Brain pericyte (primary cell): Measurements from ENCODE around the gene TRPM1.

Source experiments
- DNase-seq: peaks from one replicate; pipeline ENCODE4 v3.0.0-alpha.2; 2012; ENCODE audit warnings: low read depth, low spot score

Gene TRPM1

GRCh38 chr15:31020542-31020941 is 81.0 kb downstream of the TRPM1 start:
- DNase-seq = no peak

GRCh38 chr15:31019986-31020385 is 81.5 kb downstream of the TRPM1 start:
- no peak for DNase-seq

- no peak for DNase-seq
Measured at GRCh38 chr15:31017311-31017710, 84.2 kb downstream of the TRPM1 start.

- no peak for DNase-seq
Measured at GRCh38 chr15:31016446-31016915, 85.0 kb downstream of the TRPM1 start.

GRCh38 chr15:31014608-31014925 is 87.0 kb downstream of the TRPM1 start:
- DNase-seq = no peak

GRCh38 chr15:31013863-31014607 is 87.5 kb downstream of the TRPM1 start:
- DNase-seq = no peak

- DNase-seq = no peak
Measured at GRCh38 chr15:31012455-31012854, 89.1 kb downstream of the TRPM1 start.

- no peak for DNase-seq
Measured at GRCh38 chr15:31010036-31010435, 91.5 kb downstream of the TRPM1 start.

- DNase-seq = no peak
Measured at GRCh38 chr15:31005660-31006059, 95.9 kb downstream of the TRPM1 start.

GRCh38 chr15:31004220-31004733 is 97.2 kb downstream of the TRPM1 start:
- no peak for DNase-seq

GRCh38 chr15:31001702-31002101 is 99.8 kb downstream of the TRPM1 start:
- DNase-seq = no peak

- DNase-seq = no peak
Measured at GRCh38 chr15:30999729-31000128, 101.8 kb downstream of the TRPM1 start.

- DNase-seq = no peak
Measured at GRCh38 chr15:30997270-30997669, 104.3 kb downstream of the TRPM1 start.

GRCh38 chr15:30992249-30992864 is 109.2 kb downstream of the TRPM1 start:
- no peak for DNase-seq

GRCh38 chr15:30991255-30992235 is 110.0 kb downstream of the TRPM1 start, which contains the start of gene MTMR10:
TSS of gene MTMR10 (minus strand) at chr15:30991628. CDS start at chr15:30991506, 122 bp downstream.
- DNase-seq = no peak

GRCh38 chr15:30990446-30991254 is 110.9 kb downstream of the TRPM1 start:
- DNase-seq = no peak

- no peak for DNase-seq
Measured at GRCh38 chr15:30990036-30990435, 111.5 kb downstream of the TRPM1 start.

GRCh38 chr15:30985081-30985531 is 116.4 kb downstream of the TRPM1 start:
- DNase-seq = no peak

- DNase-seq = no peak
Measured at GRCh38 chr15:30984542-30984941, 117.0 kb downstream of the TRPM1 start.

- no peak for DNase-seq
Measured at GRCh38 chr15:30984118-30984517, 117.4 kb downstream of the TRPM1 start.

- DNase-seq = no peak
Measured at GRCh38 chr15:30979457-30979856, 122.1 kb downstream of the TRPM1 start.
